Measurements from ENCODE around the gene PTPRD. TPM values are rescaled to one million over a fixed set of nuclear protein-coding genes. Genes with fewer than 3 reads are reported as not detected.
"Not testable (repeated sequence)": the region's sequence is repeated elsewhere in the genome, so short reads cannot be mapped to it uniquely, and the experiment has no call there.

The PTPRD gene
- polyA plus RNA-seq, 12 donors: 35.0 to 104 (median 78.4) TPM; not detected in 1

- DNase-seq: no peak
Measured at GRCh38 chr9:10488937-10489336, 123.9 kb downstream of the PTPRD start.

DNA sequence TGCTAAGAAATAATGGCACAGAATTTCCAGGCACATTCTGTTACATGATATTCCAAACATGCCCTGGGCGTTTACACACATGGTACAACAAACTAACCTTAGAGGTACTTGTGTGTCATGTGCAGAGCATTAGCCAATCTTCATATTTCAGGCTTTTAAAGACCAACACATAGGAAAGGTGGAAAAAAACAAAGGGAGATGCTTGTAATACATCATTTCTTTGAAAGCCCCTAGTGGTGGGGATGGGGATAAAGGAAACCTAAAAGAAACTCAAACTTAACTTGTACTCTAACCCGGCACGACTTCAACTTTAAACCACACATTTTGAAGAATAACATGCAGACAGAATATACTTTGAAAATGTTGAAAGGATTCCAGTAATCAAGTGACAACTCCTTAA is 133.6 kb downstream of the PTPRD start:
- DNase-seq: no peak

DNA sequence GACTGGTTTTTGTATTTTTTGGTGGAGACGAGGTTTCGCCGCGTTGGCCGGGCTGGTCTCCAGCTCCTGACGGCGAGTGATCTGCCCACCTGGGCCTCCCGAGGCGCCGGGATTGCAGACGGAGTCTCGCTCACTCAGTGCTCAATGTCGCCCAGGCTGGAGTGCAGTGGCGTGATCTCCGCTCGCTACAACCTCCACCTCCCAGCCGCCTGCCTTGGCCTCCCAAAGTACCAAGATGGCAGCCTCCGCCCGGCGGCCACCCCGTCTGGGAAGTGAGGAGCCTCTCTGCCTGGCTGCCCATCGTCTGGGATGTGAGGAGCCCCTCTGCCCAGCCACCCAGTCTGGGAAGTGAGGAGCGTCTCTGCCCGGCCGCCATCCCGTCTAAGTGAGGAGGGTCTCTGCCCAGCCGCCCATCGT is 163.6 kb downstream of the PTPRD start:
- not testable (repeated sequence) for DNase-seq

GRCh38 chr9:10447036-10447435 is 165.8 kb downstream of the PTPRD start:
- no peak for DNase-seq

DNA sequence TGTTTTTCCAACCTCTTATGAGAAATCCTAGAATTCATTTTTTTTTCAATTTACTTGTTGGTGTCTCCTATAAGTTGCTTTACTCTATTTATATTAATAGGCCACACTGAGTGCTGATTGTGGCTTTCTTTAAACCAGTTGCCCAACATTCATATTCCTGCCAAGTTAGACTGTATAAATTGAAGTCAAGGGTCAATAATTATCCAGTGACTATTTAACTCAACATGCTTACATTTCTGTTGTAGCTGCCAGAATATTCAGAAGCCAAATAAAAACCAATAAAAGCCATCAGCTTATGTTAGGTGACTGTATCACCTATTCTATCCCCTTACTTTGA is 169.0 kb downstream of the PTPRD start:
- no peak for DNase-seq

GRCh38 chr9:10443181-10443867 is 169.5 kb downstream of the PTPRD start:
- DNase-seq: no peak

DNA sequence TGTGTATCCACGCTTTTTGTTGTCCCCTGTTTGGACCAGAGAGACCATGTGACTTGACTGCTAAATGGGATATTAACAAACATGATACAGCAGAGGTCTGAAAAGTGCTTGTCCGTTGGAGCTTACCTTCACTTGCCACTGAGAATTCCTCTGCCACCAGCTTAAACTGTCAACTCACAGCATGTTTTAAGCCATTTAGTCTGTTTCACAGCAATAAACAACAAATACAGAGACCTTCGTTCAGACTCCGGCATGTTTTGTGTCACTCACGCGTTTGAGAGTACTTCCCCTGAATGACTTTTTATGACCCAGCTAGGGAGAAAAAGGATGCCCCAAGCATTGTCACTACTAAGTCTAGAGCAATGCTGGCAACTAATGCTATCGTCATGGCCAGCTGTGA is 173.8 kb downstream of the PTPRD start:
- DNase-seq: no peak

DNA sequence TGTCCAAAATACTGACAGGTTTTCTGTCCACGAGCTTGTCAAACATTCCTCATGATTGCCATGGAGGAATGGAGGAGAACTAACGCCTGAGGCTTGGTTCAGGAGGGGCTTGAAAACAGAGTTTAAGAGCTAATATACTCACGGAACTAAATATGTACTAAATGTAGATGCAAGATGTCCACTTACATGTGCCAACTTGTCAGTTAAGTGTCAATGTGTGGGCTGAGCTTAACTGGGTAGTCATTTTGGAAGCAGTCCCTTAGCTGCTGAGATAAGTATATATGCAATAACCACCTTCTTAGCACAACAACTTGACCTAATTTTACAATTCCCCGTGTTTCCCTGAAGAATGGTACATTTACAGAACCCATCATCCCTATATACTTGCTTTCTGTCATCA is 176.0 kb downstream of the PTPRD start:
- DNase-seq: no peak

DNA sequence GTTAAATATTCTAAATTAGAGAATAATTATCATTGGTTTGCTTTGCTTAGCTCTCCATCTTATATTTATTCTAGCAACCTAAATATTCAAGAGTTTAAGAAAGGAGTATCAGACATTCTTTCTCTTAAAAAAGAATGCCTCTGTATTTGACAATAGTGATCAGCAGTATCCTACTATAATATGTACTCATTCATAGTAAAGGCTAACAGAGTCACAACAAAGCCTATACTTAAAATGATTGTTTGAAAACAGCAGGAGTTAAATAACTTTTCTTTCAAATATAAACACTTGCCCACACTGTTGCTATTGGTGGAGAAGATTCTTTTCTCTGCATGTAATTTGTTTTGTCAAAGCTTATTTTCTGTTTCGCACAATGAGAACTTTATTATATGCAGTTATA is 178.4 kb downstream of the PTPRD start:
- no peak for DNase-seq

GRCh38 chr9:10411272-10411671 is 201.5 kb downstream of the PTPRD start:
- no peak for DNase-seq

DNA sequence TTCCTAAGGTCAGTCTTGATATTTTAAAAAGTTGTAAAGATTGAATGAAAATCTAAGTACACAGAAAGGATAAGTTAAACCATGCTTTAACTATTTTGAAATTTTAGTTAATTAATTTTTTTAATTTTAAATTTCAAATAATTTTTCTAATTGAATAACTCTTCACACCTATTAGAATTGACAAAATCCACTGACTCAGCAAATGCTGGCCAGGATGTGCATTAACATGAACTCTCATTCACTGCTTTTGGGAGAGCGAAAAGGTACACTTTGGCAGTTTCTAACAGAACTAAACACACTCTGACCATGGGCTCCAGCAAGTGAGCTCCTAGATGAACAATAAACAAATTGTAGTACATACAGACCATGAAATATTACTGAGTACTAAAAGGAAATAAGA is 209.5 kb downstream of the PTPRD start:
- no peak for DNase-seq

DNA sequence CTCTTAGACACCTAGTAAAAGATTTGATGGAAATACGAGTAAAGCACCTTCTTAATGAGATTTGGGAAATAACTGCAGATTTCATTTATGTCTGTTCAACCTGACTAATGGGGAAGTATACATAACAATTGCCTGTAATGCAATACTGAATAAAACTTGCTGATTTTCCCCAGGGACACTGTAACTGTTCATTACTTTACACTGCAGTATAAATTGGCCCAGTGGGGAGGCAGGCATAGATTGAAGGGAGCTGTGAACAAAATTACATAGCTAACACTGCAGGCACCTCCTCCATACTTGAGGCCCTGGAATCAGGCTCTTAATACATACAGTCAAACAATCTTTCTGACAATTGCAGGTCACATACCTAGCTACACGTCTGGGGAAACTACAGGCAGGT is 216.2 kb downstream of the PTPRD start:
- DNase-seq: no peak

DNA sequence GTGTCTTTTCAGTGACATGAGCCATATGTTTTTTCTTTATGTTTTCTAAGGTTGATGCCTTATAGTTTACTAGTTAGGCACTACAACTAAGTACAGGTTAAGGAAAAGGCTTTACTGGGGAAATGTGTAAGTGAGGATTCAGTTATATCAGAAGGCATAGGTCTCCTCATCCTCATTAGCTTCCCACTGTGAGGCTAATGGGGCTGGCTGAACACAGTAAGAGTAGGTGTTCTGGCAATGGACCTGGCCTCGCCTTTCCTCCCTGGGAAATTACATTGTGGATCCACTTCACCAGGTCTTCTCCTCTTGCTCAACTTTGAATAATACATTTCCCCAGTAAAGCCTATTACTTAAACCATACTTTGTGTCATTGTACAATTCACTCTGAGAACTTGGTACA is 225.5 kb downstream of the PTPRD start:
- DNase-seq: no peak

DNA sequence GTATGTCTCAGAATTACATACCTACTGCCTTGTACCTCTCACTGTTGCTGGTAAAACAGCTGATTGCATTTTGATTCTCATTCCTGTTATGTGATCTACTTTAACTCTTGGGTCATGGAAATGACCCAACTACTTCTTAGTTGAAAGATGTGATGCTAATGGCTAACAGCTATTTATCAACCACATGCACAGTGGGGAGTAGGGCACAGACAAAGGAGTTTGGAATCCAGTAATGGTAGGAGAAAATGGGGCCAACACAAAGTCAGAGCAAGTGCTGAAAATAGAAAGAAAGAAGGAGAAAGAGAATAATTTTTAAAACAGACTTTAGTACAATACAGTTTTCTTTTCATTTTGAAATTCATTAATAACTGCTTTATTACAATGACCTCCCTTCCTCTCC is 241.0 kb downstream of the PTPRD start:
- no peak for DNase-seq

DNA sequence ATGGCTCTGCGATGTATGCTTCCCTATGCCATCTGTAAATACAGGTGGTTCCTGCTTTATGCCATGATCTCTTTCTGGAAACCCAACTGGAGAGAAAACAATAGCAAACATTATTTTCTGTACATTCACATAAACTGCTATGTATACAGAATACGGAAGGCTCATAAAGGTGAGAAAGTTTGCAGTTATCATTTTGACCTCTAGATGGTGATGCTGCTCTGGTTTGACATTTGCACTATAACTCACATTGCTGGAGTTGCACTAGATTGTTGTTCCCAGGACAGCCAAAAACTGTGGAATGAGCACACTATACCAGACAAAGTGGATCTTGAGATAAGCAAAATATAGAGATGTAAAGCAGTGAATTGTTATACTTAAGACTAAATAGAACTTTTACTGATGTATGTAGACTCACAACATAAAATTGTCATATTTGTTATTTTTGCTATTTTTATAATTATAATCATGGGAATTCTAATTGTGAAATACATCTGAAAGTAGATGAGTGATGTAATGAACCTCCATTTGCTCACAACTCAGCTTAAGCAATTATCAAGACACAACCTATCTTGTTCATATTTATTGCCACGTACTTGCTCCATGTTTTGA is 246.5 kb downstream of the PTPRD start:
- DNase-seq: peak; percentile 26

DNA sequence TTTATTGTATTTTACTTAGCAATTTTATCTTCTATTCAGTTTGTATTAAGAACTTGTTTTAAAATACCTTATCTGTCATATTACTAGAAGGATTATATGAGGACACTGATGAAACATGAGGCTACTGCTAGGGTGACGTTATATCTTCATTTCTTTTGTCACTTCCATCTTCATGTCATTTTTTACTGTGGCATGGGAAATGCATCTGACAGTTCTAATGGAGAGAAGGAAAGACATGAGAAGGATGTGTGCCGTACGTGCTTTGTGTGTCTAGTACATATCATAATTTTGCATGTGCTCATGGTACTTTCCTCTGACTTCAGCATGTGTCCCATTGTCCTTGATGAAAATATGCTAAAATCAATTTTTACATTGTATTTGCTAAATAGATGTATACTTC is 258.2 kb downstream of the PTPRD start:
- no peak for DNase-seq

DNA sequence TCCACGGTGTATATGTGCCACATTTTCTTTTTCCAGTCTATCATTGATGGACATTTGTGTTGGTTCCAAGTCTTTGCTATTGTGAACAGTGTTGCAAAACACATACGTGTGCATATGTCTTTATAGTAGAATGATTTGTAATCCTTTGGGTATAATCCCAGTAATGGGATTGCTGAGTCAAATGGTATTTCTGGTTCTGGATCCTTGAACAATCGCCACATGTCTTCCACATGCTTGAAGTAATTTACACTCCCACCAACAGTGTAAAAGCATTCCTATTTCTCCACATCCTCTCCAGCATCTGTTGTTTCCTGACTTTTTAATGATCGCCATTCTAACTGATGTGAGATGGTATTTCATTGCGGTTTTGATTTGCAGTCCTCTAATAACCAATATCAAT is 267.2 kb downstream of the PTPRD start:
- DNase-seq: not testable (repeated sequence)

DNA sequence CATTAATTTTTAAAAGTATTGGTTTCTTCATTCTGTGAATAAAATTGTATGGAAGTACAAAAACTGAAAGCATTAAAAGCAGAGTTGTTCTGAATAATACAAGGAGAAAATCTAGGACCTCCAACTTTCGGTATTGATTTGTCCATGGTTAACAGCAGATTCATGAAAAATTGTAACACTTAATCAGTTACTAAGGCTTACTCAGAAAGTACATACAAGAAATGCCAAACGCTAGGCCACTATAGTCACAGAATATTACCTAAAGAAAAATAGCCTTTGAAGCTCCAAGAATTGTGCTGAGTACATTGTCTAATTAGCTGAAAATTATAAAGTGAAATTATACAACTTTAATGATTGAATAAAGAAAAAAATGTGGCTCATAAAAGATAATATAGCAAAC is 271.7 kb downstream of the PTPRD start:
- DNase-seq: no peak

DNA sequence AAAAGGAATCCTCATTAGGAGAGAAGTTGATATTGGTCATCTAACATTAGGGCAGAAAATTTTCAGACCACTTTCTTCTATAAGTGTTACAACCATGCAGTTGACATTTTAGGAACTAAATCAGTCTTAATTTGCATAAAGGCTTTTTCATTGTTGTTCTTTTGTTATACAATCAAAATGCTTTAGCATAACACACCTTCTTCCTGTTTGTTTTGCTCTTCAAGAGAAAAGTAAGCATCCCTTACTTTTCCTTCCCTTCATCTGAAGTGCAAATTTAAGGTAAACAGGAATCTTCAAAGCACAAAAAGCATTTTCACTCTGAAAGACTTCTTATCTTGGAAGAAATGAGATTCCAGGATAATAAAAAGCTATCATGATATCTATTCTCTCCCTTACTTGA is 273.6 kb downstream of the PTPRD start:
- DNase-seq: no peak

DNA sequence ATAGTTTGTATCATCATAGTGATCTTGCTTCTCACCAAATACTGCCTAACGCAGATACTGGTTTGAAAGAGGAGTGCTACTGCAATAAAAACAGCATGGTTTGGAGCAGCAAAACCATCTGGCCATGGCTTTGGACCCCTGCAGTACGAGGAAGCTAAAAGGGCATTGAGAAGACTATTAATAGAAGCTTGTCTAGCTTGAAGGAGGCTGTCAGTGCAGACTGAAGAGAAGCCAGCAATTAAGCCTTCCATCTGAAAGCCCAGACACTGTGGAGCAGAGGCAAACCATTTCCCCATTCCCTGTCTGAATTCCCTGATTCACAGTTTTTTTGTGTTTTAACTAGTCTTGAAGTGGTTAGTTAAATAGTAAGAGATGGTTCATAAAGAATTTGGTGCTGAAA is 281.6 kb downstream of the PTPRD start:
- no peak for DNase-seq

DNA sequence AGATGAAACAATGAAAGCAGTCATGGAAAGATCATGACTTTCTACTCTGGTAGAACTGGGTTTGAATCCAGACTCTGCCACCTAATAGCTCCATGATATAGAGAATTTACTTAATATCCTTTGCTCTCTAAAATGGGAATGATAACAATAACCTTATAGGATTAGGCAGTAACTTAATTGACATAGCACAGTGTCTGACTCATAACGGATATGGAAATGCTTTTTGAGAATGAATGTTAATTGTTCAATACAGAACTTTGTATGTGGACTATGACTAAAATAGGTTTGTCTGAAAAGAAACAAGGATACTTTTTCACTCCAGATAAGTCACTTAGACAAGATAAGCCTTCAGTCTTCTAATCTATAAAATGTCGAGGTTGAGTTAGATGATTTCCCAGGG is 330.7 kb downstream of the PTPRD start:
- no peak for DNase-seq

GRCh38 chr9:10274988-10275387 is 337.8 kb downstream of the PTPRD start:
- DNase-seq: no peak

GRCh38 chr9:10274175-10274574 is 338.6 kb downstream of the PTPRD start:
- DNase-seq: no peak

GRCh38 chr9:10272830-10273229 is 340.0 kb downstream of the PTPRD start:
- DNase-seq: no peak

All from muscle of arm (tissue), 12 donors.